Activated CD8-positive, alpha-beta memory T cell treated with anti-CD3 and anti-CD28 coated beads, Interleukin-2, amount 10 ng/mL, durations not matched to agents 7 days and 5 days (primary cell): ENCODE data around the gene HDAC7. TPM values are rescaled to one million over a fixed set of nuclear protein-coding genes. Genes with fewer than 3 reads are reported as not detected.

ENCODE experiments used
- ATAC-seq: fragments of 150-1000 bp; cut with Tn5 transposase; one replicate; pipeline ENCODE4 v1.10.0; 2021; ENCODE audit warnings: moderate library complexity
- CTCF ChIA-PET: fragments of 350-600 bp; sonication (Branson Sonifier 250); formaldehyde crosslinking; loops from one replicate; lab custom pipeline; 2021; ENCODE audit warnings: antibody characterized with exemption; lab: Charles Lee
- DNase-seq: peaks from one replicate; pipeline ENCODE4 v3.0.0-alpha.2; 2020
- H3K27ac Mint-ChIP-seq: one replicate; pipeline ENCODE4 v1.8.0; 2021; ENCODE audit warnings: mild to moderate bottlenecking, mixed read lengths
- H3K27me3 Mint-ChIP-seq: one replicate; pipeline ENCODE4 v1.8.0; 2021; ENCODE audit warnings: mixed read lengths
- H3K36me3 Mint-ChIP-seq: one replicate; pipeline ENCODE4 v1.8.0; 2021; ENCODE audit warnings: mild to moderate bottlenecking, mixed read lengths
- H3K4me1 Mint-ChIP-seq: one replicate; pipeline ENCODE4 v1.8.0; 2021; ENCODE audit warnings: mixed read lengths
- H3K4me3 Mint-ChIP-seq: one replicate; pipeline ENCODE4 v1.8.0; 2021; ENCODE audit warnings: mild to moderate bottlenecking, moderate library complexity, mixed read lengths
- H3K9me3 Mint-ChIP-seq: one replicate; pipeline ENCODE4 v1.8.0; 2022; ENCODE audit warnings: low read depth, mixed read lengths
- total RNA-seq, 2 experiments: library from RNA; stranded (reverse); gene quantifications; one replicate each; pipeline ENCODE4 v1.2.3, GENCODE V29; 2021

The HDAC7 gene
- total RNA-seq, 2 experiments from 2014 or later = 226 to 284 TPM

DNA sequence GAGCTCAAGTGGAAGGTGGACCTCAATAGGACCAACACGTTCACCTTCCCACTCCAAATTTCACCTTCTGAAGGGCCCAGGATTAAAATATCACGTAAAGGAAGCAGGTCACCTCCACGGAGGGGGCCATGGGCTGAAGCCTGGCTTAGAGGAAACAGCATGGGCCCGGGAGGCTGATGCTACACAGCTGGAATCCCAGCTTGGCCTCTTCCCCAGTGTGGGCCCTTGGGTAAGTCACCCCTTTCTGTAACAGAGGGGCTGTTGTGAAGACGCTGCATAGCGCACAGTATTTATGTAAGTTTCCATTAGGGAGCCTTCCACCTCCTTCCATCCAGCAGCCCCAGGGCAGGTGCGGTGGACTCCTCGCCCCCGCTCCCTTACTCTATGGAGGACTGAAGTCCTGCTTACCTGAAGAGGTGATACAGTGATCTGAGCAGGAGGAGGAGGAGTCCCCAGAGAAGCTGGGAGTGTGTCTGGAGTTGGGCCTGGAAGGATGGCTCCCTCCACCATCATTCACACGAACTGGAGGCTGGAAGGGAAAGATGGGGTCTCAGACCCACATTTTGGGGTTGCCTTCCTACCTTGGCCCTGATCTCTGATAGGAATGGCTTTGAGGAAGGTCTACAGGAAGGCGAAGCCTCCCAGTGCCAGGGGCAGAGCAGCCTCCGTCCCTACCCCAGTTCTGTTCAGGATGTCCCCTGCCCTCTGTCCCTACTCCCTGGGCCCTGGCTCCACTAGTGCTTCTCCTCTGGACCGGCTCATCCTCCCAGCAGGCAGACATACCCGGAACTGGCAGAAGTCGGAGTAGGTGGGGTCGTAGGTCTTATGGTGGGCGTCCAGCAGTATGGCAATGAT lies 37.2 kb upstream of the HDAC7 start:
- no peaks in the 10 kb centered on the region for H3K9me3 Mint-ChIP-seq
- CTCF ChIA-PET = interaction anchor here (0.7 kb wide), 1 partner anchor 11 kb away, joined by 3 read pairs; no protein-coding TSS in a partner anchor
- DNase-seq (no peak), ATAC-seq (no peak)
- peaks cover 32% of the 10 kb centered on the region for H3K4me1 Mint-ChIP-seq
- H3K4me3 Mint-ChIP-seq = no peak overlapping the region
- peaks cover 41% of the 10 kb centered on the region for H3K36me3 Mint-ChIP-seq
- H3K27me3 Mint-ChIP-seq = no peaks in the 10 kb centered on the region
- H3K27ac Mint-ChIP-seq = no peak overlapping the region

GRCh38 chr12:47856094-47856493 lies 36.4 kb upstream of the HDAC7 start:
- CTCF ChIA-PET = interaction anchor here (0.7 to 1.0 kb wide), 3 partner anchors 10 to 112 kb away, joined by 3 read pairs; partner anchors contain the start of gene TMEM106C
- Mint-ChIP-seq H3K36me3 (peaks cover 40% of the 10 kb centered on the region), H3K4me3 (no peak overlapping the region)

DNA sequence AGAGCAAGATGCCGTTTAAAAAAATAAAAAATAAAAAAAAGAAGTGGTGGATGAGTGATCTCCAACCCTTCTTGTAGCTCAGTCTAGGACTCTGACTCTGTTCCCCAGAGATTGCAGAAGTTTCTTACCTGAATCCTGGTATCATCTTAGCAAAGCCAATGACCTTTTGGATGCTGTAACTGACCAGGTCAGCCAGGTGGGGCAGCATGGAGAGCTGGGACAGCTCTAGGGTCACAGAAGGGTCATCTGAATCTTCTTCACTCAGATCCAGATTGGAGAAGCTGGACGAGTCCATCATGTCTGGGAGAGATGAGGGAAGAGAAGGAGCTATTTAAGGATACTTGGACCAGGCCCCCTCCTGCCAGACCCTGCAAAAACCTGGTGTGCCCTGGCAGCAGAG lies 35.8 kb upstream of the HDAC7 start:
- Mint-ChIP-seq H3K27me3 (no peaks in the 10 kb centered on the region), H3K36me3 (peaks cover 40% of the 10 kb centered on the region), H3K27ac (no peak overlapping the region), H3K9me3 (no peaks in the 10 kb centered on the region), H3K4me1 (peaks cover 21% of the 10 kb centered on the region), H3K4me3 (no peak overlapping the region)
- CTCF ChIA-PET = interaction anchor here (0.8 to 1.0 kb wide), 2 partner anchors 108 to 111 kb away, joined by 3 read pairs; partner anchors contain the start of gene TMEM106C
- DNase-seq = no peak
- no peak for ATAC-seq

More at GRCh38 chr12:47856094-47856493, 36.4 kb upstream of the HDAC7 start:
- Mint-ChIP-seq H3K27me3 (no peaks in the 10 kb centered on the region), H3K9me3 (no peaks in the 10 kb centered on the region), H3K27ac (no peak overlapping the region), H3K4me1 (peaks cover 27% of the 10 kb centered on the region)
- no peak for ATAC-seq
- DNase-seq = no peak

- Mint-ChIP-seq H3K27ac (no peak overlapping the region), H3K4me1 (peaks cover 14% of the 10 kb centered on the region), H3K36me3 (peaks cover 40% of the 10 kb centered on the region), H3K4me3 (no peak overlapping the region), H3K27me3 (no peaks in the 10 kb centered on the region), H3K9me3 (no peaks in the 10 kb centered on the region)
- CTCF ChIA-PET = no interaction called here
- ATAC-seq = no peak
- no peak for DNase-seq
Observed at GRCh38 chr12:47854531-47854930, 34.8 kb upstream of the HDAC7 start.

GRCh38 chr12:47852096-47852571 lies 32.4 kb upstream of the HDAC7 start:
- CTCF ChIA-PET = interaction anchor here (8.5 kb wide), 1 partner anchor 15 kb away, joined by 48 read pairs; no protein-coding TSS in a partner anchor
- no peak overlapping the region for H3K27ac Mint-ChIP-seq

DNA sequence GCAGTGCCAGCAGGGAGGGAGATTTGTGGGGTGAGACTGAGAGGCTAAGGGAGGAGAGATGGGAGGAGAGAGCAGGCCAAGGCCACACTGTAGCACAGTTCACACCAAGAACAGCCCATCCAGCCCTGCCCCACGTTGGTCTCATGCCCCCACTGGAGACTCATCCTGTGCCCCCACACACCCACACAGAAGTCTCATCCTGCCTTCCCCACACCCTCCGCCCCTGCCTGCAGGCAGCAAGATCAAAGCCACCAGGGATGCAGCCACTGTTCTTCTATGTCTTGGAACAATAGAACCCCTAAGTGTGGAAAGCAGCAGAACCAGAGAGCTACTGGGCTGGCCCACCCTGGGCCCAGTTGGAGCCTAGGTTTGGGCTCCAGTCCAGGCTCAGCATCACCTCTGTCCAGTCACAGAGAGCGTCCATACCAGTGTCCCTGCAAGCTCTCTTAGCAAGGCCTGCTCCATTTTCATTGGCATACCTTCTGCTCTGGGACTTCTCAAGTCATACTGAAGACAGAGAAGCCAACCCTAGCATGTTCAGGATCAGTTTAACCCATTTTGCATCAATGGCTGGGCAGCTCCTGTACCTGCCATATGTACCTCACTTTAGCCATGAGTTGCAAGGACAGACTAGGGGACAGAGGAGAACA lies 31.7 kb upstream of the HDAC7 start:
- CTCF ChIA-PET = interaction anchor here (1.6 to 8.5 kb wide), 2 partner anchors 14 to 109 kb away, joined by 8 to 48 read pairs; no protein-coding TSS in a partner anchor
- ATAC-seq = no peak
- peak overlapping the region; percentile 64 for H3K27ac Mint-ChIP-seq
- peaks cover 6% of the 10 kb centered on the region for H3K4me1 Mint-ChIP-seq
- H3K27me3 Mint-ChIP-seq = no peaks in the 10 kb centered on the region
- no peaks in the 10 kb centered on the region for H3K9me3 Mint-ChIP-seq
- DNase-seq = no peak
- no peak overlapping the region for H3K4me3 Mint-ChIP-seq
- H3K36me3 Mint-ChIP-seq = peaks cover 39% of the 10 kb centered on the region

More at GRCh38 chr12:47852096-47852571, 32.4 kb upstream of the HDAC7 start:
- Mint-ChIP-seq H3K36me3 (peaks cover 37% of the 10 kb centered on the region), H3K4me3 (no peak overlapping the region), H3K9me3 (no peaks in the 10 kb centered on the region), H3K27me3 (no peaks in the 10 kb centered on the region), H3K4me1 (peaks cover 6% of the 10 kb centered on the region)
- DNase-seq (no peak), ATAC-seq (no peak)

DNA sequence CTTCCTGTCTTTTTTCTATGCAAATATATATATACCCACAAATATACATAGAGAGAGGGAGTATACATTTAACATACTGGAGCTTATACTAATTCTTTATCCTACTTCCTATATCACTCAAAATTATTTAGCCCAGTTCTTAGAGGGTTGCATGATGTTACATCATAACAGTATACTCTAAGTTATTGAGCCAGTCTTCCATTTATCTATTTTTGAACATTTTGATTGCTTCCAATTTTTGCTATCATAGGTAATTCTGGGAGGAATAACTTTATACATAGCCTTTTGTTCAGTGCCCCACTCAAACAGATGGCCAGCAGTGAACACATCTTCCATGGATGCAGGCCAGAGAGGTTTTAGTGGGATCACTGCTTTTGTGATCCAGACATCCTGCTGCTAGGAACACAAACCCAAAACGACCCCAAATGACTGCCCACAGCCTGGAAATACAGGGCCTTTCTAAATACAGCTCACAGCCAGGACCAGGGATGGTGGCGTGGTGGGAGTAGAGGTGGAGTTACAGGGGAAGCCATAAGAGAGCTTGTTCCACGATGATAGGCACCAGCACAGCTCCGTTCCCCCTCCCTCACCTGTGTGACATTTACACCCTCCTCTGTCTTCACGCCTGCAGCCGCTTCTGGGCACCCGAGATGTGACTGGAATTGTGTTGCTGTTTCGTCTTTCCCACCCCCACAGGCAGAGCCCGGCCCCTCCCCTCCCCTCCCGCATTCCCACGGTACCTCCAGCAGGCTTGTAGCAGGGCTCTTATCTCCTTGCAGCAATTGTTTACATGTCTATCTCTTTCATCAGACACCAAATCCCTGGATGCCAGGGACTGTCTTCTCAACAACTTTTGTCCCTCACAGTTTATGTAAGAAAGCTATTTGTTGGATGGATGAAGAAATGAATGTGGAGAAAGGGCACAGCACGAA lies 30.7 kb upstream of the HDAC7 start:
- DNase-seq (no peak), ATAC-seq (no peak)
- no peaks in the 10 kb centered on the region for H3K9me3 Mint-ChIP-seq
- no peak overlapping the region for H3K4me3 Mint-ChIP-seq
- peaks cover 6% of the 10 kb centered on the region for H3K4me1 Mint-ChIP-seq
- no peaks in the 10 kb centered on the region for H3K27me3 Mint-ChIP-seq
- peaks cover 40% of the 10 kb centered on the region for H3K36me3 Mint-ChIP-seq
- CTCF ChIA-PET = interaction anchor here (1.0 to 8.5 kb wide), 3 partner anchors 13 to 108 kb away, joined by 3 to 48 read pairs (median 8); no protein-coding TSS in a partner anchor
- H3K27ac Mint-ChIP-seq = peak overlapping the region; percentile 3

DNA sequence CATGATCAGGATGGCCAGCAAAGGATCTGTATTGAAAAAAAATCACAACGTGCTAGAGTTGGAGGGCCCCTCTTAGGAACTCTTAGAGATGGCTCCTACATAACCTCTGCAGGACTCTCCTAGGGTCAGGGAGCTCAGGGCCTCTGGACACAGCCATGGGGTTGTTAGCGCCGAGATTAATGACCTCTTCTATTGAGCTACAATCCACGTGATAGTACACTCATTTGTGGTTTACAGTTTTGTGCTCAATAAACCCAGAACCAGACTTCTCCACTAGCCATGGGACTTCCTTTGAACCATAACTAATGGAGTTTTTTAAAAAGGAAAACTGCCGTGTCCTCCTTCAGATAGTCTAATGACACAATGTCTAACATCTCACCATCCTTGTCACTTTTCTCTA lies 29.6 kb upstream of the HDAC7 start:
- Mint-ChIP-seq H3K4me1 (peaks cover 6% of the 10 kb centered on the region), H3K36me3 (peaks cover 40% of the 10 kb centered on the region)
- ATAC-seq = no peak

DNA sequence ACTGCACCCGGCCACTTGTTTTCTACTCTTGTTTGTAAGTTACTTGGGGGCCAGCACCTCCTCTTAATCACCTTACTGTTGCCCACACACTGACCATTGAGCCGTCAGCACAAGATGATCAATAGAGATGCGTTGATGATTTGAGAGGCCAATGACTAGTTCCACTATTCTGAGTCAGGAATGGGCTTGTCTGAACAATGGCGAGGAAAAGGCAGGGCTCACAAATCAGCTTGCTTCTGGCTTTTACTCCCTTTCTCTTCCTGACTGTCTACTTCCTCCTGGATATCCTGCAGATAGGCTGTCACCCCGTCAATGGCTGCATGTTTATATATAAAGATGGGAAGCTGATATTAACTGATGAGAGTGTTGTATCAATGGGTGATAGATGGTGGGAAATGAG lies 29.1 kb upstream of the HDAC7 start:
- no peaks in the 10 kb centered on the region for H3K27me3 Mint-ChIP-seq
- no peak overlapping the region for H3K27ac Mint-ChIP-seq
- no peak overlapping the region for H3K4me3 Mint-ChIP-seq
- peaks cover 38% of the 10 kb centered on the region for H3K36me3 Mint-ChIP-seq
- no peak for DNase-seq
- H3K9me3 Mint-ChIP-seq = no peaks in the 10 kb centered on the region
- H3K4me1 Mint-ChIP-seq = peaks cover 6% of the 10 kb centered on the region
- ATAC-seq = no peak
- CTCF ChIA-PET = interaction anchor here (1.3 to 21.9 kb wide), 3 partner anchors 12 to 115 kb away, joined by 3 to 385 read pairs (median 48); partner anchors contain the start of gene TMEM106C

More for the DNA sequence above, 29.6 kb upstream of the HDAC7 start:
- no peak overlapping the region for H3K4me3 Mint-ChIP-seq
- CTCF ChIA-PET = interaction anchor here (8.5 kb wide), 1 partner anchor 12 kb away, joined by 48 read pairs; no protein-coding TSS in a partner anchor
- no peak for DNase-seq
- no peak overlapping the region for H3K27ac Mint-ChIP-seq
- no peaks in the 10 kb centered on the region for H3K27me3 Mint-ChIP-seq
- H3K9me3 Mint-ChIP-seq = no peaks in the 10 kb centered on the region

- H3K27ac Mint-ChIP-seq = no peak overlapping the region
- ATAC-seq (no peak), DNase-seq (no peak)
- no peaks in the 10 kb centered on the region for H3K27me3 Mint-ChIP-seq
- no peaks in the 10 kb centered on the region for H3K4me1 Mint-ChIP-seq
- no peaks in the 10 kb centered on the region for H3K9me3 Mint-ChIP-seq
- no peak overlapping the region for H3K4me3 Mint-ChIP-seq
- peaks cover 34% of the 10 kb centered on the region for H3K36me3 Mint-ChIP-seq
- CTCF ChIA-PET = interaction anchor here (0.9 to 21.9 kb wide), 6 partner anchors 9 to 104 kb away, joined by 3 to 385 read pairs (median 4); no protein-coding TSS in a partner anchor
Observed at GRCh38 chr12:47846294-47846996, 26.7 kb upstream of the HDAC7 start.

DNA sequence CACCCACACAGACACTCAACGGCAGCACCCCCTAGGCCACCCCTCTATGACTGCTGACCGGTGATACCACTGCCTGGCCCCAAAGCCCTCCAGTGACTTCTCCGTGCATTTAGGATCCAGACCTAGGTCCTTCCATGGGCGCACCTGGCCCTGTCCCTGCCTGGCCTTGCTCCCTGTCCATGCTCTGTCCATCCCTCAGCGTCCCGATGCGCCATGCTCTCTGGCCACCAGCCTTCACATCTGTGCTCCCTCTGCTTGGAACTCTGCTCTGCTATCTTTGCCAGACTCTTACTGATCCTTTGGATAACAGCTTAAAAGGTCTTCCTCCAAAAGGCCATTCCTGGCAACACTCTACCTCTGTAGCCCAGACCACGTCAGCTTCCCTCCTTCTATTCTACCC lies 25.4 kb upstream of the HDAC7 start:
- H3K27ac Mint-ChIP-seq = no peak overlapping the region
- CTCF ChIA-PET = interaction anchor here (1.3 to 21.9 kb wide), 2 partner anchors 43 to 103 kb away, joined by 3 to 385 read pairs; no protein-coding TSS in a partner anchor
- H3K9me3 Mint-ChIP-seq = no peaks in the 10 kb centered on the region
- no peak for ATAC-seq
- no peaks in the 10 kb centered on the region for H3K27me3 Mint-ChIP-seq
- peaks cover 25% of the 10 kb centered on the region for H3K36me3 Mint-ChIP-seq
- H3K4me3 Mint-ChIP-seq = no peak overlapping the region
- peaks cover 5% of the 10 kb centered on the region for H3K4me1 Mint-ChIP-seq
- DNase-seq = no peak
